GM21381 (cell line): ENCODE data around the gene AFAP1.

ENCODE experiments used
- ATAC-seq: cut with Tn5 transposase; IDR thresholded peaks from one replicate; pipeline ENCODE4 v1.9.1; 2021; ENCODE audit warnings: mild to moderate bottlenecking, moderate library complexity; ENCODE audit not compliant: unreplicated experiment

Gene AFAP1

DNA sequence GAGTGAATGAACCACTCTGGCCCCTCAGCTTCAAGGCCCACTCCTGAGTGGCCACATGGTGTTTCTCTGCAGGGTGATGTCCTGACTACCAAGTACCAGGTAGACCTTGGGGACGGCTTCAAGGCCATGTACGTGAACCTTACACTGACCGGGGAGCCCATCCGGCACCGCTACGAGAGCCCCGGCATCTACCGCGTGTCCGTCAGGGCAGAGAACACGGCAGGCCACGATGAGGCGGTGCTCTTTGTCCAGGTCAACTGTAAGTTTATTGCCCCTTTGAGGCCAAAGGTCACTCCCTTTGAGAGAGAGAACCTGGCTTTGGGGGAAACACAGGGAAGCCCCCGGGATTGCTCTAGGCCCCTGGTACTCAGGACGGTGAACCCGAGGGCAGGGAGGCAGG, 216.0 kb downstream of the AFAP1 start:
- ATAC-seq, result no peak

DNA sequence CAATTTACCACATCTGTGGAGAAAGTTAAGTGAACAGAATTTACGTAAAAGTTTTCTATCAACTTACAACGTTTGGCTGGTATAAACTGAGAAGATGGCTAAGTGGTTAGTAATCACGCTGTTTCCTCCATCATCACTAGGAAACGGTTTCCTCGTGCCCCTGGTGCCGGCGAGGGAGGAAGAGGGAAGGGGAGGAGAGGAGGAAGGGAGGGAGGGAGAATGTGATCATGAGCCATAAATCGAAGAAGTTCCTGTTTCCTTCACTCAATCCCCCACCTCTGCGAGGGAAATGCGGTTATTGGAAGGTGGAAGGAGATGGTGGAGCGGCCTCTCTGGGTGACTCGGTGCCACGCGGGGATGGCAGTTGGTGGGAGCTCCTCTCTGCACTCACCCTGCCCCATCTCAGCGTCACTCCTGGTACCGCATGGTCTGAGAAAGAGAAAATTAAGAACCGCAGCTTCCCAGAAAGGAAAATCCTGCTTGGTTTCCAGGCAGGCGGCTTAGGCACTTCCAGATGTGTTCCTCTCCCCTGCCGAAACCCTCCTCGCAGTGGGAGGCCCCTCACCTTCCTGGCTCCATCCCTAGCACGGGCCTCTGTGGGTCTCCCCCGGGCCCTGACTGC, 216.8 kb downstream of the AFAP1 start:
- no peak for ATAC-seq

GRCh38 chr4:7721984-7722551, 217.6 kb downstream of the AFAP1 start:
- no peak for ATAC-seq

DNA sequence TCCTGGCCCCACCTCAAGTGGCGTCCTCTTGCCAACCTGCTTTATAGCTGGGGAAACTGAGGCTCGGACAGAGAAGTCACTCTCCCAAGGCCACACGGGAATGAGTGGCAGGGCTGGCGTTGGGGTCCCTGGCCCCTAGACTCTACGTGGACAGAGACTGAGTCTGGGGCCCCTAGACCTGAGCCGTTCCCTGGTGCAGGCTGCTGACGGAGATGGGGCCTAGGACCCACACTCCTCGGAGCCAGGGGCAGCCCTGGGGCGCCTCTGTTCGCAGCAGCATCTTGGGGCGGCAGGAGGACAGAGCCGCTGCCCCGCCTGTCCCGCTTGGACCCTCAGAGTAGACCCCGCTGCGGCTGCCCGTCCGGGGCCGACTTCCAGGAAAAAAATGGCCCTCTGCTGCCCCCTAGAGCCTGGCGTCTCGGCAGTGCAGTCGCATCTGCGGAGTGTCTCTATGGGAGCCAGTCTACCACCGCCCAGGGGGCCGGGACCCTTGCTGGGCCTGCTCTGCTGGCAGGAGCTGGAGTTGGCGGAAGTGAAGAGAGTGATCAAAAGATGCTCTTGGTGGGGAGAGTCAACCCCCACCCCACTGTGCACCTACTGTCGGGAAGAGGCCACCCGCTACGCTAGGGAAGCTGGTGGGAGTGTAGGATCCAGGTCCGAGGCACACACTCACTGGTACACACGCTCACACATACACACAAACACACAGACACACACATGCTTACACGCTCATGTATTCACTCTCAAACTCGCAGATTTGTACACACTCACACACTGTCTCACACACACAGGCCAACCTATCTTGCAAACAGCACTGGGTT, 220.1 kb downstream of the AFAP1 start:
- no peak for ATAC-seq

DNA sequence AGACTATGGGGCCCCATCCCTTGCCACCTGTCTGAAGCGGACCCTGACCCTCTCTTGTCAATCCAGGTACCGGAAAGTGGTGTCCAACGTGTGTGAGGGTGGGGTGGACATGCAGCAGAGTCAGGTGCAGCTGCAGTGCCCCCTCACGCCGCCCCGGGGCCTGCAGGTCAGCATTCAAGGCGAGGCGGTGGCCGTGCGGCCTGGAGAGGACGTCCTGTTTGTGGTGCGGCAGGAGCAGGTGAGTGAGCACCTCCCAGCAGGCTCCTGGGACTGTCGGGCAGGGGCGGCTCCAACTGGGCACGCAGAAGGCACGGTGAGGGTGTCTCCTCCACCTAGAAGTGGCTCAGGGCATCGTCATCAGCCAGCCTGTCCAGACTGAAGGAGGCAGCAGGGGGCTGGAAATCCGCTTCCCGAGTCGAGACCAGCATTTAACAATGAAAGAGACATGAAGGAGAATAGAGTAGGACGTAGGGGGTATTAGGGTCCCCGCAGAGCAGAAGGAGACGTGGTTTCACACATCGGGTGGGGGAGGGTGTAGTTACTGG, 221.6 kb downstream of the AFAP1 start:
- no peak for ATAC-seq

DNA sequence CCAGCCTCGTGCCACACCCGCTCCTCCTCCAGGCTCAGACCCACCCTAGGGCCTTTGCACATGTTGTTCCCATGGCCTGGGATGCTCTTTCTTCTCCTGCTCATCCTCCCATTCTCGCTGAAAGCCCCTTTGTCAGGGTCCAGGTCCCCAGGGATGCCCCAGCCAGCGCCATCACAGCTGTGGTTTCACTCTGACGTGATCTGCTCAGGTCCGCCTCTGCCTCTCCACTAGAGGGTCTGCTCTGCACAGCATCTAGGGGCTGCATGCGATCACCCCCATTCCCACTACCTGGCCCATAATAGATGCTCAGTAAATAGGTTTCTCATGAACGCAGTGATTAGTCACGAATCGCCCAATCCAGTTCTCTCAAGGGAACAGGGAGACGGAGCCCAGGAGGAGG, 222.5 kb downstream of the AFAP1 start:
- no peak for ATAC-seq

DNA sequence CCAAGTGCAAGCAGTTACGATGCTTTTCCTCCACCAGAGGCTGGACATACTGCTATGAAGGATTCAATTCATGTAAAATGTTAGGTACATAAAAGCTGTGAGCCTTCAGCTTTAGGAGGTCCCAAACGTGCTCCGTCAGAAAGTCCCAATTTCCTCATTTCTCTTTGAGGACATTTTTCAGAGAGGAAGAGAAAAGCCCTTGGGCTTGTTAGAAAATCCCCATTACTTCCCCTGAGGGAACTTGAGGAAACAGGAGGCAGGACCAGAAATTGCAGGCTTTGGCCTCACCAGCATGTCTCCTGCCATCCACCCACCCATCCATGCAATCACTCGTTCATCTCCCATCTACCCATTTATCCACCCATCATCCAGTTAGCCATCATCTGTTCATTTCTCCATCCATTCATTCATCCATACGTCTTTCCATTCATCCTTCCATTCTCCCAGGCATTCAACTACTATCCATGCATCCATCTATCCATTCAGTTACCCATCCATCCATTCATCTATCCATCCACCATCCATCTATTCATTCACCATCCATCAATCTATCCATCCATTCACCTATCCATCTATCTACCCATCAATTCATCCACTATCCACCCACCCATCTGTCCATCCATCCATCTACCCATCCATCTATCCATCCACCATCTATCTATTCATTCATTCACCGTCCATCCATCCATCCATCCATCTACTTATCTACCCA, 223.5 kb downstream of the AFAP1 start:
- no peak for ATAC-seq

DNA sequence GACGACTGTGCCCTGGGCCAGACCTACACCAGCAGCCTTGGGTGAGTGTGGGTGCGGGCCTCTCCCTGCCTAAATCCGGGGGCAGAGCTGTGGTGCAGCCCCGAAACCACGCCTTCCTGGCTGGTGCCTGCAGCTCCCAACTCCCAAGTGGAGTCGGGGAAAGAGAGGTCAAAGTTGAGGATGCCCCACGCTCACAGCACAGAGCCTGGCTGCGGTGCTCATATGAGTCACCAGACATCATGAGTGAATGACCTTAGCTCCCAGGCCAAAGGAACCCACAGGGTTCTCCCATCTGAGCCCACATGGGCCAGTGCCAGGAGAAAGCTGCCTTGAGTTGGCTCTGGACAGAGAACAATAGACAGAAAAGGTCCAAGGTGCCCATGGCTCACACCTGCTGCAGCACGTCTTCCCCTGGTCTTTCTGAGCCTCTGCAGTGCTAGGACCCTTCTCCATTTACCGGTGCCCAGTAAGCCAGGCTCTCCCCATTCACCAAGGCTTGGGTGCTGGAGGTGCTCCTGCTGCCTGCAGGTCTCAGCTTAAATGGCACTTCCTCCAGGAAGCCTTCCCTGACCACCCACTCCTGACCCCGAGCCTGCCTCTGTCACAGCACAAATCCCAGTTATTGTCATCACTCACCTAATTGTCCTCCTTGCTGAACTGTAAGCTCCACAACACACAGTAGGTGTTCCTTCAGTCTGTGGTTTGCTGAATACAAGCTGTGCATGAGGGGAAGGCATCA, 224.2 kb downstream of the AFAP1 start:
- no peak for ATAC-seq

- no peak for ATAC-seq
Observed at GRCh38 chr4:7714738-7715137, 224.9 kb downstream of the AFAP1 start.

GRCh38 chr4:7714176-7714575, 225.5 kb downstream of the AFAP1 start:
- ATAC-seq, result no peak

DNA sequence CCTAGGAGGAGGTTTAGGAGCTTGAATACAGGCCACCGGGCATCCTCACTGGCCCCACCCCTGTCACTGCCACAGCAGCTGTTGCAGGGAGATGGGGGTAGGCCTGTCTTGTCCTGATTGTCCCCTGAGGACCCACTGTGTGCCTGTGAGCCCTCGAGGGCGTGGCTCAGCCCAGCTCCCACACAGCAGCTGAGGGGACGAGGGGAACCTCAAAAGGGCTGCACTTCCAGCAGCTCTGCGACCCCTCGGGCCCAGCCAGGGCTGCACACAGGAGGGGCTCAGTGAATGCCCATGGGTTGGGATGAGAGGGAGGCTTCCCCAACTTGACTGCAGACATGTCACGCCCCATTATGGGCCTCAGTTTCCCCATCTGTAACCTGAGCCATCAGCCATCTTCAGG, 225.9 kb downstream of the AFAP1 start:
- ATAC-seq, result no peak

DNA sequence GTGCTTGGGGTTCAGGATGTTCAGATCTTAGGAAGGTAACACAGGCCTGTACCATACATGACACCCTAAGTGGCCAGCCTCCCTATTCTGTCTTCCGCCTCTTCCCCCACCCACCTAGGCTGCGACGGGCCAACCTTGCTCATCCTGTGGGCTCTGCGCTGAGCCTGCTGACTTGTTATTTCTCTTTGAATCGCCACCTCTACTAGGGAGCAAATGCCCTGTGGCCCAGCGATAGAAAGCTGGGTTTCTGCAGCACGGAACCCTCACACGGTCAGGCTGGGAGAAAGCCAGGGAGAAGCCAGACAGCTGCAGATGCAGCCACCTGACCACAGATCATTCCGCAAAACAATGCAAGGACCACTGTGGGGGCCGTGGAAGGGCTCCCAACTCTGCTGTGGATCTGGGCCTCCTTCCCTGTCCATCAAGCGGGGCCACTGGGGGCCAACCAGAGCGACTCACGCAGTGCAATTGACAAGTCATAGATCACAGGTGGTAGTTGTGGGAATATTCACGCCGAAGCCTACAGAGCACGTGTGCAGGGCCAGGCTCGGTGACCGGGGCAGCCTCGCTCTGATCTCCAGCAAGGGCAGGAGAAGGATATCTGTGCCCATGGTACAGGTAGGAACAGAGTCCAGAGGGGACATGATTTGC, 227.5 kb downstream of the AFAP1 start:
- no peak for ATAC-seq

DNA sequence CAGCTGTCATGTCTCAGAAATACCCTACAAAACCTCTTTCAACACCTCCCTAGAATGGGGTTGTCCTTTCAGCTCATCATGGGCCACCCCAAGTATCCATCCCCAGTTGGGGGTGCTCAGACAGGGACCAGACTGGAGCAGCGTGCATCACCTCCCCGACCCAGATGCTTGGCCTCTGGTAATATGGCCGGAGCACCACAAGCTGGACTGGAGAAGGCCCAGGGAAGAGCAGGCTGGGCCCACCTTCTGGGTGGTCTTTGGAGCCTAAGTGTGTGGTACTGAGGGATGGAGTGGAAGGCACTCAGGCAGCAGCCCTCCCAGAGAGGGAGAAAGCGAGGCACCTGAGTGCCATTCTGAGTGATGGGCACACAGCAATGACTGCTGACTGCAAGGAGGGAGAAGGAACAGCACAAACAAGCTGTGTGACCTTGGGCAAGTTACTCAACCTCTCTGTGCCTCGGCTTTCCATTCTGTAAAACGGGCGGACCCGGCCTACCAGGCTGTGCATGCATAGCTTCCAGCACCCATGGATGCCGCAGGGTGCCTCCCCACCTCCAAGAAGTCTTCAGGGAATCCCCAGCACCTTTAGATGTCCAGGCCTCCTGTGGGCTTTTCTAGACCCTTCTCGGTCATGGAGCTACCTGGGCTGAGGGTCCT, 228.2 kb downstream of the AFAP1 start:
- no peak for ATAC-seq

- no peak for ATAC-seq
Observed at GRCh38 chr4:7710576-7711306, 228.9 kb downstream of the AFAP1 start.

DNA sequence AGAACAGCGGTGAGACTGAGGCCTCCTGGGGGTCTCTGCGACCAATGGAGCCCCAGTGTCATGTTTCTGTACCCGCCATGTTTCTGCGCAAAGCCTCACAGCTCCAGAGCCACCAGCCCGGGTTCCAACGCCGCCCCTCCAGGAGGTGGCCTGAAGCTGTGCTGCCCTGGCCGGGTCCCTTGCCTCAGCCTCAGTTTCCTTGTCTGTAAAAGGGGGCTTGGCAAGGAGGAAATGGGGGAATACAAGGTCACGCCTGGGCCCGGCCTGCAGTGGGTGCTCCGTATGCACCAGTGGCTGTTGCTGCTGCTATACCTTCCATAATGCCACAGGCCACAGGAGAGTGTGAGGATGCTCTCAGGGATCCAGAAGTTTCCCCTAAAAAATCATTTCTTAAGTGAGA, 229.5 kb downstream of the AFAP1 start:
- no peak for ATAC-seq

GRCh38 chr4:7709431-7709830, 230.2 kb downstream of the AFAP1 start:
- no peak for ATAC-seq

DNA sequence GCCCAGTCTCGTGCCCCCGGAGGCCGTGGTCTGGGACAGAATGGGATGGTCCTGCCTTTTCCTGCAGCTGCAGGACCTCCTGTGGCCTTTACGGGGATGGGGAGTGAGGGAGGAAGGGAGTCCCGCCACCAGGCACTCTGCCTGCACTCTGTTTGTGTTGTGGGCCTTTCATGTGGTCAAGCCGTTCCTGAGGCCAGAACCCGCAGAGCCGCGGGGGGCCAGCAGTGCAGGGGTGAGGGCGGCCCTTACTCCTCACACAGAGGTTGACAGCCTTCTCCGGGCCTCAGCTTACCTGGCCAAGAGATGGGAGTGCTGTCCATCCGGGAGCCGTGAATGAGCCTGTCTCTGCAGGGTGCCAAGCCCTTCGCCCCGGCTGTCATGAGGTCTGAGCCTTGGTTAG, 230.7 kb downstream of the AFAP1 start:
- ATAC-seq, result no peak
